Measurements from ENCODE around the gene CA7.

- TF ChIP-seq CTCF (conservative IDR thresholded peaks at IDR 0.05 in 1 of 2, IDR thresholded peaks at IDR 0.05 in 1 of 2; ENCODE audit: low read depth in 1 of 2, low read length in 2 of 2) (no peak), EZH2 (IDR thresholded peaks at IDR 0.05; ENCODE audit: low read length, missing control alignments) (no peak)
Measured at GRCh38 chr16:66888647-66889615, 44.7 kb downstream of the CA7 start.

All from fibroblast of lung (primary cell).